Brain microvascular endothelial cell (primary cell): ENCODE measurements around the gene NAPSA.
A peak's percentile ranks its signal among the peaks of the same experiment; 100 is the strongest.

Experiments
- DNase-seq: peaks from one replicate; pipeline ENCODE4 v3.0.0-alpha.2; 2020
- H3K27ac ChIP-seq: fragments of 250-450 bp; sonication (Bioruptor Pico); 2 replicates; pipeline ENCODE4 v1.5.1; 2020; ENCODE audit warnings: mild to moderate bottlenecking, moderate library complexity
- H3K27me3 ChIP-seq: fragments of 250-450 bp; sonication (Bioruptor Pico); replicated peaks from 2 replicates; pipeline ENCODE4 v1.5.1; 2020; ENCODE audit warnings: mild to moderate bottlenecking
- H3K36me3 ChIP-seq: fragments of 250-450 bp; sonication (Bioruptor Pico); replicated peaks from 2 replicates; pipeline ENCODE4 v1.5.1; 2020; ENCODE audit warnings: mild to moderate bottlenecking
- H3K4me3 ChIP-seq: 2 replicates; pipeline ENCODE4 v1.5.1; 2011; ENCODE audit warnings: low read depth, mild to moderate bottlenecking, control low read depth, low read length, moderate library complexity
- CTCF ChIP-seq: IDR thresholded peaks from 2 replicates; pipeline ENCODE4 v1.5.1; 2011; ENCODE audit warnings: low read depth, mild to moderate bottlenecking, moderate library complexity, low read length, control low read depth, inconsistent platforms; ENCODE audit errors: missing control alignments
- in situ Hi-C: cut with HindIII; loops from 2 replicates; pipeline ENCODE4 v1.10.0; 2017; ENCODE audit warnings: low sequenced_read_pairs, low pct_ligation_motif_present

Gene NAPSA

GRCh38 chr19:50387868-50388245 lies 22.4 kb upstream of the NAPSA start:
- H3K4me3 ChIP-seq, result no peak overlapping the region
- TF ChIP-seq CTCF, result no peak

GRCh38 chr19:50387176-50387867 lies 21.9 kb upstream of the NAPSA start:
- no peaks in the 10 kb centered on the region for H3K27me3 ChIP-seq
- no peak overlapping the region for H3K27ac ChIP-seq
- in situ Hi-C loops, result no loop called here
- no peak overlapping the region for H3K4me3 ChIP-seq
- no peaks in the 10 kb centered on the region for H3K36me3 ChIP-seq
- no peak for TF ChIP-seq CTCF
- DNase-seq, result peak; percentile 36

More at GRCh38 chr19:50387868-50388245, 22.4 kb upstream of the NAPSA start:
- Histone ChIP-seq H3K27ac (no peak overlapping the region), H3K27me3 (no peaks in the 10 kb centered on the region), H3K36me3 (no peaks in the 10 kb centered on the region)
- in situ Hi-C loops, result no loop called here
- no peak for DNase-seq

GRCh38 chr19:50384685-50385535 lies 19.5 kb upstream of the NAPSA start:
- no peaks in the 10 kb centered on the region for H3K27me3 ChIP-seq
- peak overlapping the region; percentile 26 for H3K27ac ChIP-seq
- in situ Hi-C loops, result no loop called here
- DNase-seq, result peak; percentile 37
- peaks cover 11% of the 10 kb centered on the region for H3K36me3 ChIP-seq
- no peak for TF ChIP-seq CTCF
- peak overlapping the region; percentile 72 for H3K4me3 ChIP-seq

GRCh38 chr19:50383852-50384684 lies 18.6 kb upstream of the NAPSA start, which contains the start of gene POLD1:
Gene POLD1 (plus strand): TSS chr19:50384347. CDS start chr19:50398852, 14,505 bp downstream.
- in situ Hi-C loops, result no loop called here
- H3K36me3 ChIP-seq, result peaks cover 18% of the 10 kb centered on the region
- peak within 1 kb of the TSS; percentile 72 for H3K4me3 ChIP-seq
- peak within 1 kb of the TSS; percentile 26 for H3K27ac ChIP-seq
- peak; percentile 96 for DNase-seq
- H3K27me3 ChIP-seq, result no peaks in the 10 kb centered on the region
- TF ChIP-seq CTCF, result no peak

GRCh38 chr19:50383001-50383851 lies 17.8 kb upstream of the NAPSA start:
- in situ Hi-C loops, result no loop called here
- no peak for TF ChIP-seq CTCF
- H3K4me3 ChIP-seq, result peak overlapping the region; percentile 72
- peak; percentile 4 for DNase-seq
- H3K27me3 ChIP-seq, result no peaks in the 10 kb centered on the region
- H3K27ac ChIP-seq, result peak overlapping the region; percentile 21
- H3K36me3 ChIP-seq, result peaks cover 26% of the 10 kb centered on the region
